Activated T-cell treated with anti-CD3 and anti-CD28 coated beads for 48 hours (primary cell): ENCODE results near the gene ELP4.

Experiments used
- DNase-seq: peaks from one replicate; pipeline ENCODE4 v3.0.0-alpha.2; 2020; ENCODE audit warnings: low read depth

Gene ELP4

GRCh38 chr11:31812383-31813381, 303.1 kb downstream of the ELP4 start:
- DNase-seq, result no peak

- no peak for DNase-seq
These were observed 304.0 kb downstream of the ELP4 start for GRCh38 chr11:31813391-31814175.

GRCh38 chr11:31814176-31814868, 304.8 kb downstream of the ELP4 start:
- no peak for DNase-seq

DNA sequence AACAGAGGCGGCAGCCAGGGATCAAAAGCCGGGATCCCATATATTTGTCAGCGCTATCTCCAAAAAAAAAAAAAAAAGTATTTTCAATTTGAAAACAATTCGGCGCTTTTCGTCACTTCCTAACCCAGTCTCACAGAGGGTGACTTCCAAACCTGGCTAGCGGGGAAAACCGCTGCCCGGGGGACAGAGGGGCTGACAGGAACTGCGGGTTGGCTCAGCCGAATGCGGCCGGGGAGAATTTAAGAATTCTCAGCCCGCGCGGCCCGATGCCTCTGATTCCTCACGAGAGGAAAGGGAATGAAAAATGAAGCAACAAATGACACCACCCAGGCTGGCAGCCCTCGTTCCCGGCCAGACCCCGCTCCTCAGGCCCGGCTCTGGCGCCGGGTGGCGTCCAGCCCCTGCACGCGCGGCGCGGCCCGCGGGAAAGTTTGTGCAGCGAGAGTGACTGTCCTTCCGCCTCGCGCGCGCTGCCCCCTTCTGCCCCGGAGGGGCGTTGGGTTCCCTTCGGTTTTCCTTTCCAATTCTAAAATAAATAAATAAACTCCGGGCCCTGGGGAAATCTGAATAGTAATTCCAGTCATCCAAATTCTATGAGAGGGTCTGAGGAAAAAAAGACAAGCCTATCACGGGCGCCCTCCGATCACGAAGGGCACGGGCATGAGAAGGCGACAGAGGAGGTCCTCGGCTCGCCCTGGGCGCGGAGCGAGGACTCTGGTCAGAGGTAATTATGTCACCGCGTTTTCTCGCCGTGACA, 306.3 kb downstream of the ELP4 start:
- DNase-seq, result no peak

DNA sequence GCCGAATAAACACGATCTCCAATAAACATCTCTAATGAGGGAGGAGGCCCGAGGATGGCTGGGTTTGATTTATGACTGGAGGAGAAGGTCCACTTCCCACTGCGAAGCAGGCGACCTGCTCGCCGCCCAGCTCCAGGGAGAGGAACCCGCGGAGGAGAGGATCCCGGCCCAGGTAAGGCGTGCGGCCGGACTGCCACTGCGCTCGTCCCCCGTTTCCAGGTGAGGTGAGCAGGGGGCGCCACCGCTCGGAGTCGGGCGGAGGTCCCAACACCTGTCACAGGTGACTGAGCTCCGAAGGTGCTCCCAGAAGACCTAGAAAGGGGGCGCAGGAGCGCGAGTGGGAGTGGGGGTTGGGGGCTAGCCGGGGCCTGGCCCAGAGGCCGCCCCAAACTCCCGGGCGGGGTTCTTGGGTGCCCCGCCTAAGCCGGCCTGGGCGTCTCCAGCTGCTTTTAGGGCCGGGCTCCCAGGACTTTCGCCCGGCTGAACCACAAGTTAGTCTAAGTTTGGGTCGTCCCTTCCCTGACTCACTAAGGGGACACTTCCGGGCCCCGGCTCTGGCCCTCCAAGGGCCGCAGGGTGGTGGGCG, 307.0 kb downstream of the ELP4 start:
- no peak for DNase-seq

- DNase-seq, result no peak
These were observed 307.6 kb downstream of the ELP4 start for GRCh38 chr11:31817054-31817620.

DNA sequence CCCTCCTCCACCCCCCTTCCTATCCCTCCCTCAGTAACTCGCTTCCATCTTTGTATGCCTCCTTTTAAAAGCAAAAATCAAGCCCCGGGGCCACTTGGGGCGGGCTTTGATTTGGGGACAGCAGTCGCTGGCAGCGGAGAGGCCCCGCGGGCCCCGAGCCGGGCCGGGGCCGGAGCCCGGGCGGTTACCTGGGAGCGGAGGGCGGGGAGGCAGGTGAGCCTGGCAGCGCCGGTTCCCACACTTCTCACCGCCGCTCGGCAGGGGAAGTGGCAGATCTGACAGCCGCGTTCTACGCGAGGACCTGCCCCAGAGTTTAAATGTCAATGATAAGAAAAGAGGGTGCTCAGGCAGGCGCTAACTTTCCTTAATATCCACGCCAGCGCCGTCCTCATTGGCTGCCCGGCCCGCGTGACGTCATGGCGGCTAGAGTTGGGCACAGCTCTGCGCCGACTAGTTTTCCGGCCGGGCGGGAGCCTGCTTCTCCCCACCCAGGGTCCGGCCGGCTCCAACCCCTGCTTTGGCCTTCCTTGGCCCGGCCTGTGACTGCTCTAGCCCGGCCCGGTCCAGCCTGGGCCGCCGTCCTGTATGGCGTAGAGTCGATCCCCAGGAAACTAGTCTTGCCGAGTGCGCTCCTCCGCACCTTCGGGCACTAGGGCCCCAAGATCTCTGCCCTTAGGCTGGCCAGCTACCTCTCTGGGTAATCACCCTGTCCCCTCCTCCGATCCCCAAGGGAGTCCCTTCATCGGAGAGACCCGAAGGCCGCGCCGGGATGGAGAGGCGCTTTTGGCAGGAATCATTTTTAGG, 308.3 kb downstream of the ELP4 start:
- DNase-seq, result no peak

- DNase-seq, result no peak
These were observed 308.8 kb downstream of the ELP4 start for GRCh38 chr11:31818425-31818755.

DNA sequence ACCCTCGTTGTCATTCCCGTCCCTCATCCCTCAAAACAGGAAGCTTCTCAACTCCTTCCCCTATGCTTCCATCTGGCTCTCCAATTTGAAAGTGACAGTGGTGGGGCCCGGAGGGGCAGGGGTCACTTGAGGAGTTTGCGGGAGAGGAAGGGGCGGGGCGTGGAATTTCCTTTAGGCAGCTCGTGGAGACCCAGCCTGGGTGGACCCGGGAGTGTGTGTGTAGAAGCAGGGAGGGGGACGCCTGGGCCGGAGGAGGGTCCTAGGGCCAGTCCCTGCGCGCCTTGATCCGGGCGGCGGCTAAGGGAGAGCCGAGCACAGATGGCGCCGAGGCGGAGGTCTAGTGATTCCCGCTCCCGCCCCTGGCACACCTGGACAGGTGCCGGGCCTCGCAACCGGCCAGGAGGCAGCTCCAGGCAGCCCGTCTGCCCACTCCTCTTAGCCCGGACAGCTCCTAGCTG, 309.3 kb downstream of the ELP4 start:
- no peak for DNase-seq

DNA sequence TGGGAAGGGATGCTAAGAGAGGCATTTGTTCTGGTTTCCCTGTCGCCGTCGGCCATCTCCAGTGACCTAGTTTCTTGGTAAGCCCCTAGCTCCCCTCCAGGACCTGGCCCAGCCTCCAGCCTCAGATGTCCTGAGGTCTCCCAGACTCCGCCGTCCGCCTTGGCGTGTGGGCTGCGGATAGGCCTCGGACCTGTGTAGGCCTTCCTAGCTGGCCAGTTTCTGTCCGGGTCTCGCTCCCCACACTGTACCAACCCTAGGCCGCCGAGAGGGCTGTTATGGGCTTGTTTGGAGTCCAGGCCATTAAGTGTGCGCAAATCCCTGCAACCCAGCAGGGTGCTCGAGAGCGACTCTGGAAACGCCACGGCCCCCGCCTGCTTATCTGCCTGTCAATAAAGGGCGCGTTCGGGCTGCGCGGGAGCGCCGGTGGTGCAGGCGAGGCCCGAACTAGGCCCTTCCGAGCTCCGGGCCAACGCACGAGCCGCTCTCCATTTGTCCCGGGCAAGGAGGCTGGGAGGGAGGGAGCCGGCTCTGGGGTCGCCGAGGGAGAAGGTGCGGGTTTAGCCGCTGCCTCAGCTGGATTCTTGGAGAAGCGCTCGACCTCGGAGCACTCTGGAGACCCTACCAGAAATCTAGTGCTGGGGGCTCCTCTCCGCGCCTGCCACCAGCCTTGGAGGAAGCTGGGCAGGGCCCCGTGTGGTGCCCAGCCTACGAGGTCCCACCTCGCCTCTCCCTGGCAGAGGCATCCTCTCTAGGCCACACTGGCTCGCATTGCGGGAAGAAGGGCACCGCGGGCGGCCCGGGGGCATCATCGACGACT, 310.3 kb downstream of the ELP4 start:
- no peak for DNase-seq

DNA sequence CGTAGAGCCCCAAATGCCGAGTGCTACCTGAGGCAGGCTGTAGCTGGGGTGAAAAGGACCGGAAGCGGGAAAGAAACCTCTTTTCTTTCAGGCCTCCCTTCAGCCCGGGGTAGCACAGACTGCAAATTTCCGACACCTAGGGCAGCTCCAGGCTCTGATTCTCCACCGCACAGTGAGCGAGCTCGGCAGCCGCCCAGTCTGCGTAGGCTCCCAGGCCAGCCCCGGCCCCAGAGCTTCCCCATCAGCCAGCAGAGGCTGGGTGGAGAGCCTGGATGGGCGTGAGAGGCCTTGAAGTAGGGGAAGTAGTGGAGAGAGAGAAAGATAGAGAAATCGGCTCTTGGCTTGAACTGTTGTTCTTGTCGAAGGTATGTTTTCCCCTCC, 310.9 kb downstream of the ELP4 start:
- DNase-seq, result no peak

GRCh38 chr11:31821235-31821764, 311.7 kb downstream of the ELP4 start:
- DNase-seq, result no peak

DNA sequence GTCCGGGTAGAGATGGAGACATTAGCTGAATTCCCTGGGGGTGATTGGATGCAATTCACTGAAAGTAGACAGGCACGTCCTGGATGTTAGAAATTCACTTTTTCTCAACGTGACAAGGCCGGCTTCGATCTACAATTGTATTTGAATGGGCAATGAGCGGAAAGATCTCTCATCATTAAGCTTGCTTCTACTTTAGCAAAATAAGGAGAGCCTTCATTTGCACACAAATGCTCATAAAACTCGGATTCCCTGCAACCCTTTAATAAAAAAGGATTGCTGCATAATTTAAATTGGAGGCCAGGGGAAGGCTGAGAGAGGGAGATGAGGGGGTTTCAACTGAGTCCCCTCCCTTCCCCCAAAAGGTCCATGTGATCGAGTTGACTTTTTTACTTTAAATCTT, 312.2 kb downstream of the ELP4 start:
- DNase-seq, result no peak

GRCh38 chr11:31822175-31822926, 312.8 kb downstream of the ELP4 start:
- no peak for DNase-seq

GRCh38 chr11:31822927-31823643, 313.5 kb downstream of the ELP4 start:
- no peak for DNase-seq

DNA sequence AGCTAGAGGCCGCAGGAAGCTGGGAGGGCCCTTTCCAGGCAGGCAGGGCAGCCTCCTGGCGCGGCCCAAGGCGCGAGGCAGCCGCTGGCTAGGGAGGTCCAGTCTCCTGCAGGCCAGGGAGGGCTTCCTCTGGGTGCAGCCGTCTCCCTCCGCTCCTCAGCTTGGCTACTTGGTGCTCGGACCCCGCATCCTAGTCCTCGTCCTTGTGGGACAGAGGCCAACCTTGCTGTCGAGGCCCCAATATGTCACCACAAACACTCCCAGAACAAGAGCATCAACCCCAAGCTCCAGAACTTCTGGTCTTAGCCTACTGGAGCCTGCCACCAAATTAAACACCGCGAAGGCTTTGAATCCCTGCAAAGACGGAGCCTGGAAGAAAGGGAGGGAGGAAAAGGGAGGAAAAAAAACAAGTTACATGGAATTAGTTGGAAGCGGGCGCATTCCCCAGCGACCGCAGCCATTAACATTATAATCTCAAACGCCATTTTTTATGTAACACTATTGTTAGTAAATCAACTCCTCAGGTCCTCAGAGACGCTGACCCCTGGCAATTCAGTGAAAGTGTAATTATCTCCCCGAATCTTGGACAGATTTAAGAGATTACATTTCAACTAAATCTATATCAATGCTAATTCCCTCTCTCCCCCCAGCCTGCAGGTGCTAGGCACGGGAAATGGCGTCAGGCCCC, 314.2 kb downstream of the ELP4 start:
- DNase-seq, result no peak

- DNase-seq, result no peak
These were observed 314.8 kb downstream of the ELP4 start for GRCh38 chr11:31824332-31824878.
